Trophoblast cell (in vitro differentiated cells and primary cell): ENCODE data around the gene ZNF175.

Experiments used
- DNase-seq, 2 donors: peaks; one replicate each; pipeline ENCODE4 v3.0.0-alpha.2; 2016
- H2AFZ ChIP-seq: 2 replicates; pipeline ENCODE4 v1.6.1; 2013; ENCODE audit warnings: low read length, moderate library complexity, mild to moderate bottlenecking; ENCODE audit not compliant: insufficient read depth, poor library complexity
- H2AK5ac ChIP-seq: 2 replicates; pipeline ENCODE4 v1.6.1; 2013; ENCODE audit warnings: mild to moderate bottlenecking, low read length
- H2BK120ac ChIP-seq: 2 replicates; pipeline ENCODE4 v1.6.1; 2013; ENCODE audit warnings: low read length, mild to moderate bottlenecking, moderate library complexity; ENCODE audit not compliant: insufficient read depth, poor library complexity
- H2BK12ac ChIP-seq: 2 replicates; pipeline ENCODE4 v1.6.1; 2013; ENCODE audit warnings: mild to moderate bottlenecking, low read length, moderate library complexity
- H2BK5ac ChIP-seq: 2 replicates; pipeline ENCODE4 v1.6.1; 2013; ENCODE audit warnings: low read length, low read depth, moderate library complexity, mild to moderate bottlenecking; ENCODE audit not compliant: poor library complexity
- H3K14ac ChIP-seq: 2 replicates; pipeline ENCODE4 v1.6.1; 2013; ENCODE audit warnings: mild to moderate bottlenecking, low read length
- H3K18ac ChIP-seq: 2 replicates; pipeline ENCODE4 v1.6.1; 2013; ENCODE audit warnings: mild to moderate bottlenecking, low read length
- H3K23ac ChIP-seq: 2 replicates; pipeline ENCODE4 v1.6.1; 2013; ENCODE audit warnings: low read length
- H3K27ac ChIP-seq: 2 replicates; pipeline ENCODE4 v1.5.1; 2013; ENCODE audit warnings: low read depth, mild to moderate bottlenecking, inconsistent platforms, low read length, moderate library complexity
- H3K27me3 ChIP-seq: 2 replicates; pipeline ENCODE4 v1.6.1; 2013; ENCODE audit warnings: inconsistent platforms, mild to moderate bottlenecking, low read length, moderate library complexity; ENCODE audit not compliant: insufficient read depth
- H3K36me3 ChIP-seq, 2 experiments: 1 replicate in 1 of 2; 2 replicates in 1 of 2; pipeline ENCODE4 v1.6.1; 2013; ENCODE audit warnings: low read length in 2 of 2, mild to moderate bottlenecking in 2 of 2, moderate library complexity in 1 of 2; ENCODE audit not compliant: insufficient read depth in 2 of 2, control insufficient read depth in 1 of 2
- H3K4ac ChIP-seq: 2 replicates; pipeline ENCODE4 v1.6.1; 2013; ENCODE audit warnings: low read depth, mild to moderate bottlenecking, low read length, moderate library complexity
- H3K4me1 ChIP-seq, 2 experiments: 1 replicate in 1 of 2; 2 replicates in 1 of 2; pipeline ENCODE4 v1.6.1; 2013; ENCODE audit warnings: low read length in 2 of 2, mild to moderate bottlenecking in 2 of 2, moderate library complexity in 1 of 2; ENCODE audit not compliant: insufficient read depth in 2 of 2, control insufficient read depth in 1 of 2
- H3K4me2 ChIP-seq: 2 replicates; pipeline ENCODE4 v1.6.1; 2013; ENCODE audit warnings: inconsistent platforms, mild to moderate bottlenecking, low read length, moderate library complexity
- H3K4me3 ChIP-seq: 2 replicates; pipeline ENCODE4 v1.5.1; 2013; ENCODE audit warnings: mild to moderate bottlenecking, low read depth, low read length, inconsistent platforms
- H3K79me1 ChIP-seq: one replicate; pipeline ENCODE4 v1.6.1; 2013; ENCODE audit warnings: low read length
- H3K79me2 ChIP-seq: 2 replicates; pipeline ENCODE4 v1.6.1; 2013; ENCODE audit warnings: low read length, mild to moderate bottlenecking; ENCODE audit not compliant: control insufficient read depth, insufficient read depth, poor library complexity
- H3K9ac ChIP-seq: 2 replicates; pipeline ENCODE4 v1.6.1; 2013; ENCODE audit warnings: mild to moderate bottlenecking, low read length
- H3K9me3 ChIP-seq: 2 replicates; pipeline ENCODE4 v1.6.1; 2013; ENCODE audit warnings: low read depth, mild to moderate bottlenecking, control low read depth, inconsistent platforms, low read length; ENCODE audit not compliant: insufficient read depth
- H4K12ac ChIP-seq: 2 replicates; pipeline ENCODE4 v1.6.1; 2013; ENCODE audit warnings: low read depth, mild to moderate bottlenecking, low read length, moderate library complexity
- H4K8ac ChIP-seq: 2 replicates; pipeline ENCODE4 v1.6.1; 2013; ENCODE audit warnings: low read depth, mild to moderate bottlenecking, low read length, moderate library complexity
- H4K91ac ChIP-seq: one replicate; pipeline ENCODE4 v1.6.1; 2013; ENCODE audit warnings: low read depth, mild to moderate bottlenecking, low read length, moderate library complexity
- WGBS: extraction: QIAGEN DNeasy Blood & Tissue Kit; methylation state at CpG from one replicate; pipeline ENCODE4 v1.1.7; 2013; ENCODE audit warnings: missing lambda C conversion rate; ENCODE audit not compliant: insufficient read length, insufficient coverage; ENCODE audit errors: extremely low coverage; 5-methylcytosine and 5-hydroxymethylcytosine counted together

The ZNF175 gene

DNA sequence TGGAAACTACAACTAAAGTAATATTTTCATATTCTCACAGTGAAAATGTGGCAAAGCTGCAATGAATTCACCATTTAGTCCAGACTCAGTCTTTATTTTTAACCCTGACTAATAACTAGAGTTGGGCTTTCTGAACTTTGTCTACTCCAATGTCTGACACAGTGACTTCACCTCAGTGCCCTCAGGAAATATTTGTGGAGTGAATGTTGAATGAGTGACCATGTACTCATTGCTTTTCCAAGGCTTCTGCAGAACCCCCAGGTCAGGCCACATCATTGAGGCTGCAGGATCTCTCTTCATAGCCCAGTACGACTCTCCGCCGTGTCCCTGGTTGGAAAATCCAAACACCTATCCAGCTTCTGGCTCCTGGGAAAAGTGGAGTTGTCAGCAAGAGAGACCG lies 1.8 kb downstream of the ZNF175 start:
- H4K91ac ChIP-seq: no peak overlapping the region
- no peak overlapping the region for H2BK12ac ChIP-seq
- no peak overlapping the region for H2AK5ac ChIP-seq
- H2AFZ ChIP-seq: no peak overlapping the region
- no peak overlapping the region for H3K27ac ChIP-seq
- H3K36me3 ChIP-seq: peaks cover 6 to 15% of the 10 kb centered on the region in 2 experiments
- no peak overlapping the region for H3K4me3 ChIP-seq
- H3K4me2 ChIP-seq: no peak overlapping the region
- H3K9me3 ChIP-seq: no peaks in the 10 kb centered on the region
- H3K4ac ChIP-seq: no peak overlapping the region
- H3K18ac ChIP-seq: no peak overlapping the region
- no peak overlapping the region for H2BK5ac ChIP-seq
- H2BK120ac ChIP-seq: no peak overlapping the region
- H3K4me1 ChIP-seq: peaks cover 7 to 9% of the 10 kb centered on the region in 2 experiments
- no CpG with 5 or more reads among the region's 4 CpGs for WGBS
- H3K9ac ChIP-seq: no peak overlapping the region
- DNase-seq: no peak
- peaks cover 2% of the 10 kb centered on the region for H3K79me1 ChIP-seq
- H3K14ac ChIP-seq: no peak overlapping the region
- H4K12ac ChIP-seq: no peak overlapping the region
- no peak overlapping the region for H3K23ac ChIP-seq
- H3K79me2 ChIP-seq: no peaks in the 10 kb centered on the region
- H4K8ac ChIP-seq: peak overlapping the region; percentile 31
- no peaks in the 10 kb centered on the region for H3K27me3 ChIP-seq

DNA sequence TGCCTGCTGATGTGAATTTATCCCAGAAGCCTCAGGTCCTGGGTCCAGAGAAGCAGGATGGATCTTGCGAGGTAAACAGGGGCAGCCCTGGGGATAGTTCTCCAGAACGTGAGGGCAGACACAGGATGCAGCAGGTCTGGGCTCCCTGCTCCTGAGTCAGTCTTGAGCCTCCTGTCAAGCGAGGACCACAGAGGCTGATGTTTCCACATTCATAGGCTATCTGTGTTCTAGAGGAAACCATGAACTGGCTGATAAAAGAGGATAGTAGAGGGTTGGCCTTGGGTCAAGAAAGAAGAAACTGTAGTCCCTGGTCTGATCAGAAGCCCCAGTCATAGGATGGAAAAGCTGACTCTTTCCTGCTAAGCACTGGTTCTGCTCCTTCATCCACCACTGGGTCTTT lies 2.2 kb downstream of the ZNF175 start:
- Histone ChIP-seq H3K79me2 (no peaks in the 10 kb centered on the region), H3K4ac (no peak overlapping the region), H3K79me1 (peaks cover 2% of the 10 kb centered on the region), H3K18ac (no peak overlapping the region), H2BK5ac (no peak overlapping the region), H3K14ac (no peak overlapping the region), H4K12ac (no peak overlapping the region), H3K4me3 (no peak overlapping the region), H2BK12ac (no peak overlapping the region), H3K9ac (no peak overlapping the region), H3K4me1 (peaks cover 7 to 9% of the 10 kb centered on the region in 2 experiments), H3K36me3 (peaks cover 8 to 15% of the 10 kb centered on the region in 2 experiments), H3K27ac (no peak overlapping the region), H2BK120ac (no peak overlapping the region), H2AFZ (no peak overlapping the region), H4K91ac (no peak overlapping the region), H3K9me3 (no peaks in the 10 kb centered on the region), H3K23ac (no peak overlapping the region), H3K27me3 (no peaks in the 10 kb centered on the region), H4K8ac (no peak overlapping the region), H2AK5ac (no peak overlapping the region), H3K4me2 (no peak overlapping the region)
- no CpG with 5 or more reads among the region's 3 CpGs for WGBS
- DNase-seq: no peak

DNA sequence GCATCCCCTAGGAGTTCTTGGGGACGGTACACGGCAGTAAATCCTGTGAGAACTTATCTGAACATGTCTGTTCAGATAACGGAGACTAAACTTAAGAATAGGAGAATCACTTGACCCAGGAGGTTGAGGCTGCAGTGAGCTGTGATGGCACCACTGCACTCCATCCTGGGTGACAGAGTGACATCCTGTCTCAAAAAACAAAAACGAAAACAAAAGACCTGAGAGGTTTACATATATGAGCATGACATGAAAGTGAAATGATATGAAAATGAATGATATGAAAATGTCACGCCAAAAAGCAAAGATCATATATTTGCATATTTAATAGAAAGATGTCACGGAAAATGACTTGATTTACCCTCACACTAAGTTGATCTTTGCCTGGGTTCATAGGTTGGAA lies 5.8 kb downstream of the ZNF175 start:
- Histone ChIP-seq H3K4ac (no peak overlapping the region), H3K23ac (no peak overlapping the region), H3K9ac (no peak overlapping the region), H2AK5ac (no peak overlapping the region), H2BK120ac (no peak overlapping the region), H3K79me1 (no peaks in the 10 kb centered on the region), H3K4me2 (no peak overlapping the region), H4K91ac (no peak overlapping the region), H3K14ac (no peak overlapping the region), H3K4me1 (peaks cover 4 to 5% of the 10 kb centered on the region in 2 experiments), H2BK12ac (no peak overlapping the region), H3K27me3 (no peaks in the 10 kb centered on the region), H3K36me3 (peaks cover 13 to 21% of the 10 kb centered on the region in 2 experiments), H3K79me2 (no peaks in the 10 kb centered on the region), H3K4me3 (no peak overlapping the region), H4K8ac (no peak overlapping the region), H2BK5ac (no peak overlapping the region), H3K27ac (no peak overlapping the region), H3K9me3 (no peaks in the 10 kb centered on the region), H4K12ac (no peak overlapping the region), H2AFZ (no peak overlapping the region), H3K18ac (no peak overlapping the region)
- no CpG with 5 or more reads among the region's 6 CpGs for WGBS
- DNase-seq: no peak

- H4K12ac ChIP-seq: no peak overlapping the region
- WGBS: no CpG with 5 or more reads among the region's 1 CpG
- H3K27ac ChIP-seq: no peak overlapping the region
These were observed 15.1 kb downstream of the ZNF175 start for GRCh38 chr19:51586103-51586728.

More at GRCh38 chr19:51586103-51586728, 15.1 kb downstream of the ZNF175 start:
- Histone ChIP-seq H2BK12ac (no peak overlapping the region), H3K9me3 (peaks cover 5% of the 10 kb centered on the region), H3K4me1 (no peaks in the 10 kb centered on the region), H3K79me1 (no peaks in the 10 kb centered on the region), H2BK120ac (no peak overlapping the region), H3K36me3 (peaks cover 8 to 30% of the 10 kb centered on the region in 2 experiments), H3K18ac (no peak overlapping the region), H2AFZ (no peak overlapping the region), H3K23ac (no peak overlapping the region), H3K4ac (no peak overlapping the region), H3K27me3 (no peaks in the 10 kb centered on the region), H3K4me3 (no peak overlapping the region), H3K4me2 (no peak overlapping the region), H4K91ac (no peak overlapping the region), H2AK5ac (no peak overlapping the region), H3K9ac (no peak overlapping the region), H3K14ac (no peak overlapping the region), H3K79me2 (no peaks in the 10 kb centered on the region), H2BK5ac (no peak overlapping the region), H4K8ac (no peak overlapping the region)
- no peak for DNase-seq
